HFFc6 (cell line): ENCODE measurements around the gene TMCC3. TPM values are rescaled to one million over a fixed set of nuclear protein-coding genes. Genes with fewer than 3 reads are reported as not detected.
"Not testable (repeated sequence)": the region's sequence is repeated elsewhere in the genome, so short reads cannot be mapped to it uniquely, and the experiment has no call there.

Experiments
- DNase-seq: peaks from one replicate; pipeline ENCODE4 v3.0.0-alpha.2; 2018
- H3K27ac Mint-ChIP-seq: 2 replicates; pipeline ENCODE4 v1.8.0; 2020; ENCODE audit warnings: mild to moderate bottlenecking, mixed read lengths
- H3K27me3 Mint-ChIP-seq: 2 replicates; pipeline ENCODE4 v1.8.0; 2021; ENCODE audit warnings: mild to moderate bottlenecking, moderate library complexity, mixed read lengths; ENCODE audit not compliant: insufficient read depth
- H3K36me3 Mint-ChIP-seq: 2 replicates; pipeline ENCODE4 v1.8.0; 2021; ENCODE audit warnings: low read depth, mixed read lengths
- H3K4me1 Mint-ChIP-seq: 2 replicates; pipeline ENCODE4 v1.8.0; 2020; ENCODE audit warnings: low read depth, mixed read lengths
- H3K4me3 Mint-ChIP-seq: 2 replicates; pipeline ENCODE4 v1.8.0; 2020; ENCODE audit warnings: mild to moderate bottlenecking, moderate library complexity, mixed read lengths
- H3K9me3 Mint-ChIP-seq: 2 replicates; pipeline ENCODE4 v1.8.0; 2020; ENCODE audit warnings: mild to moderate bottlenecking, mixed read lengths
- total RNA-seq, 6 experiments: library from RNA; stranded (reverse); fragmentation: NEBNext Ultra II Directional; extraction: Animal tissue kit (Norgen Biotek cat#: 25700); gene quantifications; 2 replicates in 1 of 6; 3 replicates in 5 of 6; pipeline ENCODE4 v1.2.3, GENCODE V29; 2021
- TF ChIP-seq, protein P1 (sequence below): fragments of 200-600 bp; sonication (generic); IDR thresholded peaks from 2 replicates; pipeline ENCODE4 v1.5.0; 2021; ENCODE audit warnings: antibody characterized with exemption, mild to moderate bottlenecking

TMCC3 gene
- total RNA-seq, 6 experiments from 2014 or later: not detected

DNA sequence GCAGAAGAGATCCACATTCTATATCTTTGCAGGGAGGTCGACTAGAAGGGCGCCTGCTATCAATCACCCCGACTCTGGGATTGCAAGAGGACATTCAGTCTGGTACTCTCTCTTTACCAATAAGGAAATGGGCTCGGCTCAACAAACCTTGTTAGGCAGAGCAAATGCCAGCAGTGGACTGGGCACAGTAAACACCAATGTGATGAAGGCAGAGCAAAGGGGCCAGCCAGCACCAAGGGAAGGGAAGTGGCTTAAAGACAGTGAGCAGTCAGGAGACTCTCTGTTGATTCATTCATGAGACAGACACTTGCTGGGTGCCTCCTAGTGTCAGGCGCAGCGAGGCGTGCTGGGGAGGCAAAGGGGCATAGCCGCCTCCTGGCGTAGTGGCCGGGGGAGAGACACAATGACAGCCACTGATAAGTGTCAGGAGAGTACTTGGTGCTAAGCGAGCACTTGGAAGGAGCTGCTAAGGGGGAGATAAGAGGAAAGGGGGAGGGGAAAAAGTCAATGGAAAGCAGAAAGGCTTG lies 34.1 kb downstream of the TMCC3 start:
- Mint-ChIP-seq H3K9me3 (no peaks in the 10 kb centered on the region), H3K4me1 (peaks cover 7% of the 10 kb centered on the region), H3K4me3 (no peak overlapping the region), H3K36me3 (no peaks in the 10 kb centered on the region), H3K27me3 (no peaks in the 10 kb centered on the region), H3K27ac (no peak overlapping the region)
- TF ChIP-seq, protein P1, sequence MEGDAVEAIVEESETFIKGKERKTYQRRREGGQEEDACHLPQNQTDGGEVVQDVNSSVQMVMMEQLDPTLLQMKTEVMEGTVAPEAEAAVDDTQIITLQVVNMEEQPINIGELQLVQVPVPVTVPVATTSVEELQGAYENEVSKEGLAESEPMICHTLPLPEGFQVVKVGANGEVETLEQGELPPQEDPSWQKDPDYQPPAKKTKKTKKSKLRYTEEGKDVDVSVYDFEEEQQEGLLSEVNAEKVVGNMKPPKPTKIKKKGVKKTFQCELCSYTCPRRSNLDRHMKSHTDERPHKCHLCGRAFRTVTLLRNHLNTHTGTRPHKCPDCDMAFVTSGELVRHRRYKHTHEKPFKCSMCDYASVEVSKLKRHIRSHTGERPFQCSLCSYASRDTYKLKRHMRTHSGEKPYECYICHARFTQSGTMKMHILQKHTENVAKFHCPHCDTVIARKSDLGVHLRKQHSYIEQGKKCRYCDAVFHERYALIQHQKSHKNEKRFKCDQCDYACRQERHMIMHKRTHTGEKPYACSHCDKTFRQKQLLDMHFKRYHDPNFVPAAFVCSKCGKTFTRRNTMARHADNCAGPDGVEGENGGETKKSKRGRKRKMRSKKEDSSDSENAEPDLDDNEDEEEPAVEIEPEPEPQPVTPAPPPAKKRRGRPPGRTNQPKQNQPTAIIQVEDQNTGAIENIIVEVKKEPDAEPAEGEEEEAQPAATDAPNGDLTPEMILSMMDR: no peak
- no peak for DNase-seq

GRCh38 chr12:94615260-94616181 lies 34.8 kb downstream of the TMCC3 start:
- Mint-ChIP-seq H3K4me1 (peaks cover 4% of the 10 kb centered on the region), H3K4me3 (no peak overlapping the region; the same call in 1 of the 2 replicates), H3K36me3 (no peaks in the 10 kb centered on the region), H3K9me3 (no peaks in the 10 kb centered on the region), H3K27ac (no peak overlapping the region), H3K27me3 (peaks cover 2% of the 10 kb centered on the region; the same call in 1 of the 2 replicates)
- DNase-seq: no peak
- TF ChIP-seq, protein P1: no peak

DNA sequence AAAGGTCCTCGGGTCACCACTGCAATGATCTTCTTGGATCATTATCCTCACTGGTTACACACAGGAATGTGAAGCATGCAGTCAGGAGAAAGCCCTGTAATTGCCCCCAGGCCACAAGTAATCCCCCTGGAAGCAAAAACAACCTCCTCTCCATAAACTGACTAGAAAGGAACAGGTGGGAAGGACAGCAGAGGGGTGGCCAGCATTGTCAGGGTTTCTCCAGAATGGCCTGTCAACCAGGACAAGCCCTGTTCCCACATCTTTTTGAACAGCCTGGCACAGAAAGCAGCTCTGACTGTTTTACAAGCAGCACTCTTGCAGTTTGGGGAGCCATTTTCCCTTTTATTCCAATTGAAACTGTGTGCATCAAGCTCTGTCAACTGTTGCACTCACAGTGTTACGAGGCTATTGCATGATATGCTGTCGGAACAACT lies 36.1 kb downstream of the TMCC3 start:
- Mint-ChIP-seq H3K4me3 (no peak overlapping the region), H3K27me3 (peaks cover 9% of the 10 kb centered on the region; the same call in 1 of the 2 replicates), H3K36me3 (no peaks in the 10 kb centered on the region), H3K4me1 (peaks cover 4% of the 10 kb centered on the region), H3K27ac (no peak overlapping the region), H3K9me3 (no peaks in the 10 kb centered on the region)
- no peak for DNase-seq
- TF ChIP-seq, protein P1: no peak

GRCh38 chr12:94609917-94610443 lies 40.4 kb downstream of the TMCC3 start:
- no peak overlapping the region for H3K27ac Mint-ChIP-seq
- peaks cover 4% of the 10 kb centered on the region for H3K4me1 Mint-ChIP-seq
- peaks cover 18% of the 10 kb centered on the region for H3K27me3 Mint-ChIP-seq
- H3K9me3 Mint-ChIP-seq: peaks cover 12% of the 10 kb centered on the region; the same call in 1 of the 2 replicates
- H3K4me3 Mint-ChIP-seq: no peak overlapping the region
- DNase-seq: no peak
- no peaks in the 10 kb centered on the region for H3K36me3 Mint-ChIP-seq
- TF ChIP-seq, protein P1: no peak

GRCh38 chr12:94606810-94607209 lies 43.5 kb downstream of the TMCC3 start:
- H3K36me3 Mint-ChIP-seq, H3K4me3 Mint-ChIP-seq, DNase-seq, H3K27ac Mint-ChIP-seq, H3K4me1 Mint-ChIP-seq: not testable (repeated sequence)
- Mint-ChIP-seq H3K9me3 (peaks cover 12% of the 10 kb centered on the region; the same call in 1 of the 2 replicates), H3K27me3 (peaks cover 18% of the 10 kb centered on the region)

- Mint-ChIP-seq H3K4me3 (no peak overlapping the region), H3K27ac (no peak overlapping the region), H3K27me3 (peaks cover 9% of the 10 kb centered on the region), H3K36me3 (no peaks in the 10 kb centered on the region), H3K9me3 (peaks cover 12% of the 10 kb centered on the region; the same call in 1 of the 2 replicates), H3K4me1 (no peaks in the 10 kb centered on the region)
- TF ChIP-seq, protein P1: no peak
- DNase-seq: no peak
Measured at GRCh38 chr12:94604366-94604698, 46.0 kb downstream of the TMCC3 start.
